GM18907 (cell line): Measurements from ENCODE around the gene CRTAP.
"Not testable (repeated sequence)": the region's sequence is repeated elsewhere in the genome, so short reads cannot be mapped to it uniquely, and the experiment has no call there.

Experiments used
- ATAC-seq: cut with Tn5 transposase; IDR thresholded peaks from one replicate; pipeline ENCODE4 v1.9.1; 2021; ENCODE audit warnings: mild to moderate bottlenecking, moderate library complexity; ENCODE audit not compliant: unreplicated experiment

The CRTAP gene

DNA sequence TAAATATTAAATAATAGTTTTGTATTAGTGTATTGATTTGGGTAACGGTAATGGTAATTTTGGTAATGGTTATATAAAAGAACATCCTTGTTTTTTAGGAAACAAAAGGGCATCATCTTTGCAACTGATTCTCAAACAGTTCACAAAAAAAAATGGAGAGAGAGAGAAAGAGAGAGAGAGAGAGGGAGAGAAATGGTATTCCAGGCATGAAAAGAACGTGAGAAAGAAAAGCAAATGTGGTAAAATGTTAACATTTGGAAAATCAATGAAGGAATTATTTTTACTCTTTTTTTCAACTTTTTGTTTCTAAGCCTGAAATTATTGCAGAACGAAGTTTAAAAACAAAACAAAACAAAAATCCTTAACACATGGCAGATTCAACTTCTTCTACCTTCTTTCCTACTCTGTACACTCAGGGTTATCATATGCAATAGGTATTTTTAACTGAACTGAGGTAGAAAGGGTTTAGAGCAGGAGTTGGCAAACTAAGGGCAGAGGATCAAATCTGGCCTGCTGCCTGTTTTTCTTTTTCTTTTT is 14.6 kb upstream of the CRTAP start:
- ATAC-seq: no peak

DNA sequence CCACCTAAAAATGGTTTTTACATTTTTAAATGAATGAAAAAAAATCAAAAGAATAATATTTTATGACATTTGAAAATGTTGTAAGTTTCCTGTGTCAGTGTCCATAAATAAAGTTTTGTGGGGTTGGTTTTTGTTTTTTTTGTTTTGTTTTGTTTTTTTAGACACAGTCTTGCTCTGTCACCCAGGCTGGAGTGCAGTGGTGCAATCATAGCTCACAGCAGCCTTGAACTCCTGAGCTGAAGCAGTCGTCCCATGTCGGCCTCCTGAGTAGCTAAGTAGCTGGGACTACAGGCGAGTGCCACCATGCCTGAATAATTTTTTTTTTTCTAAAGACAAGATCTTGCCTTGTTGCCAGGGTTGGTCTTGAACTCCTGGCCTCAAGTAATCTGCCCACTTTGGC is 14.1 kb upstream of the CRTAP start:
- ATAC-seq: no peak

DNA sequence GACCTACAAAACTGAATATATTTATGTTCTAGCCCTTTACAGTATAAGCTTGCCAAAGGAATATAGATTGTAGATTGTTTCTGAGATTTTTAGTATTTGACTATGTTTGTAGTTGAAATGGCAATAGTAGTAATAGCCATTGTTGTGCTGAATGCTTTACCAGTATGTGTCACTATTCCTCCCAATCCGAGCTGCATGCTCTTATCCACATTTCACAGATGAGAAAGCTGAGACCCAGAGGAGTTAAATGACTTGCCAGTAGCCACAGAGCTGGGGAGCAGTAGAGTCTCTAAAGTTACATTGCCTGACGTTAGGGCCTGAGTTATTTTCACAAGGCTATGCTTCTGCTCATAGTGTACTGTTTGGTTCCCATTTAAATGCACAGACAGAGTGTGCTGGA is 13.6 kb upstream of the CRTAP start:
- no peak for ATAC-seq

DNA sequence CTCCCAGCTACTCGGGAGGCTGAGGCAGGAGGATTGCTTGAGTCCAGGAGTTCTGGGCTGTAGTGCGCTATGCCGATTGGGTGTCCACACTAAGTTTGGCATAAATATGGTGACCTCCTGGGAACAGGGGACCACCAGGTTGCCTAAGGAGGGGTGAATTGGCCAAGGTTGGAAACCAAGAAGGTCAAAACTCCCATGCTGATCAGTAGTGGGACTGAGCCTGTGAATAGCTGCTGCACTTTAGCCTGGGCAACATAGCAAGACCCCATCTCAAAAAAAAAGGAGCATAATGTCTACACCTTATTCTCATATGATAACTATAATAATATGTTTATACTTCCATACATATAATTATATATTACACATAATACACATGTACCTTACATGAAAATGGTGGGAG is 10.8 kb upstream of the CRTAP start:
- ATAC-seq: no peak

DNA sequence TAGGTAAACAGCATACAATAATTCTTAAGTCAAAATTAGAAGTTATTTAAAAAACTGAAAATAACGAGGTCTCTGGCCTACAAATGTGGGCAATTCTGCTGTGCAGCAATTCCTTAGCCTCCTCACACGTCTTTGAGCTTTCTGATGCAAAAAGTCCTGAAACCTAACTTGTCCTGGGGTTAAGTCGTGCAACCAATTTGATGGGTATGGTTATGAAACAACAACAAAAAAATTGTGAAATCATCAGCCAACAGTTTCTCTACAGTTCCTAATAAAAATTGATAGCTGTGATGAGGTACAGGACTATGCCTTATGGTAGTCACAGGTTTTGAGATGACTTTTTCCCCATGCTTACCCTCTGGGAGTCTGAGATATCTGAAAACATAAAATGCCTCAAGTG is 10.3 kb upstream of the CRTAP start:
- no peak for ATAC-seq

DNA sequence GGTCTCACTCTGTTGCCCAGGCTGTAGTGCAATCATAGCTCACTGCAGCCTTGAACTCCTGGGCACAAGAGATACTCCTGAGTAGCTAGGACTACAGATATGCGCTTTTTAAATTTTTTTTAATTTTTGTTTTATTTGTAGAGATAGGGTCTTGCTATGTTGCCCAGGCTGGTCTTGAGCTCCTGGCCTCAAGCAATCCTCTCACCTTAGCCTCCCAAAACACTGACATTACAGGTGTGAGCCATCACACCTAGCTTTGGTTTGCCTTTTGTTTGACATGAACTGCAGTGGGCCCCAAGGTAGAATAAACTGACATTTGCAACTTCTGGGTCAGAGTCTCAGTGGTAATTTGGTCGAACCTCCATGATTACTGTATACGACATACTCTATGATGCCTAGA is 9.0 kb upstream of the CRTAP start:
- no peak for ATAC-seq

DNA sequence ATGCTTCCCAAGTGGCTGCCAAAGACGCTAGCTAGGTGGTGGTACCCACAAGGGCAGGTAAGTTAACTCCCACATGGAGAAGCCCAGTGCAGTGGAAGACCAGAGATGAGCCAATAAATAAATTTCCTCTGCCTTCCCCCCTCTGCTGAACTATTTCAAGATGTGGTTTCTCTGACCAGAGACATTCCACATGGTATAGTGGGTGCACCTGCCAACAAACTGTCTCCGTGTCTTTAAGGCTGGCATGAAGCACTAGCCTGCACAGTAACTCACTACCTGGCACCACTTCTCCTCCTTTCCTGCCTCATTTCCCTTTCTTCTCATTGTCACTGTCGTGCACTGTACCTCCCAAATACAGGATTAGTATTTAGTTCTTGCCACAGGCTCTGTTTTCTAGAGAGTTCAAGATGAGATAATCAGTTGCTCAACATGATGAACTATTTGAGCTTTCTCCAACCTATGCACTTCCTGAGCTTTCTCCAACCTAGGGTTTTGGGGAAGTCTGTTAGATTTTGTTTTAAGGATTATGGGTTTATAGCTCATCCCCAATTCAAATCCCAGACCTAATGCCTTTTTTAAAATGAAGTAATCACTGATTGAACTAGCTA is 8.4 kb upstream of the CRTAP start:
- ATAC-seq: no peak

DNA sequence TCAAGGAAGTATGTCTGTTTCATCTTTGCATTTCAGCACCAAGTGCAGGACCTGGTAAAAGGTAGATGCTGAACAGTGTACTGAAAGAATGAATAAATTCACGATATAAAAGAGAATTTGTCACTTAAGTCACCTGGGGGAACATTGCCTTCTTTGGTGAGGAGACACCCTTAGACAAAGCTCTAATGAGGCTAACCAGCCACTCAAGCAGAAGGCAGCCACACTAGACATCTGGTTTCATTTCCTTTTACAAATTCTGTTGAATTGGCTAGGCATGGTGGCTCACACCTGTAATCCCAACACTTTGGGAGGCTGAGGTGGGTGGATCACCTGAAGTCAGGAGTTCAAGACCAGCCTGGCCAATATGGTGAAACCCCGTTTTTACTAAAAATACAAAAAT is 7.0 kb upstream of the CRTAP start:
- ATAC-seq: not testable (repeated sequence)

DNA sequence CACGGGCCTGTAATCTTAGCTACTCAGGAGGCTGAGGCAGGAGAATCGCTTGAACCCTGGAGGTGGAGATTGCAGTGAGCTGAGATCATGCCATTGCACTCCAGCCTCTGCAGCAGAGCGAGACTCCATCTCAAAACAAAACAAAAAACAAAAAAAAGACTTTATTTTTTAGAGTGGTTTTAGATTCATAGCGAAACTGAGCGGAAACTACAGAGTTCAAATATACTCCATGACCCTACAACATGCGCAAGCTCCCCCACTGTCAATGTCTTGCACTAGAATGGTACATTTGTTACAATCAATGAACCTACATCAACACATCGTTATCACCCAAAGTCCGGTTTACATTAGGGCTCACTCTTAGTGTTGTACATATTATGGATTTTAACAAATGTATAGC is 2.2 kb upstream of the CRTAP start:
- peak; percentile 39 for ATAC-seq

DNA sequence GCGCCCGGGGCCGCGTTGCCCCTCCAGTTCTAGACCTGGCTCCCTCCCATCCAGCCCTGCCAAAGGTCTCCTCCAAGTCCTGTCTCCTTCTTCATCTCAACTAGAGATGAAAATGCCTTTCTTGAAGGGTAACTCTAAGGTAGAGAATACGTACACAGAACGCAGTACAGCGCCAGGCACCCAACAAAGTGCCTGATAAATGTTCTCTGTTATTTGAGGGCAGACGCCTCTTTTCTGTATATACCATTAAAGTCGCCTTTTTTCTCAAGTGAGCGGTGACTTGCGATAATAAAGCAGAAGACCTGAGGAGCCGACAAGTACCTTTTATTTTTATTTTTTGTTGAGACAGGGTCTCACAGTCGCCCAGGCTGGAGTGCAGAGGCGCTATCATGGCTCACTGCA is 809 bp downstream of the CRTAP start:
- no peak for ATAC-seq

DNA sequence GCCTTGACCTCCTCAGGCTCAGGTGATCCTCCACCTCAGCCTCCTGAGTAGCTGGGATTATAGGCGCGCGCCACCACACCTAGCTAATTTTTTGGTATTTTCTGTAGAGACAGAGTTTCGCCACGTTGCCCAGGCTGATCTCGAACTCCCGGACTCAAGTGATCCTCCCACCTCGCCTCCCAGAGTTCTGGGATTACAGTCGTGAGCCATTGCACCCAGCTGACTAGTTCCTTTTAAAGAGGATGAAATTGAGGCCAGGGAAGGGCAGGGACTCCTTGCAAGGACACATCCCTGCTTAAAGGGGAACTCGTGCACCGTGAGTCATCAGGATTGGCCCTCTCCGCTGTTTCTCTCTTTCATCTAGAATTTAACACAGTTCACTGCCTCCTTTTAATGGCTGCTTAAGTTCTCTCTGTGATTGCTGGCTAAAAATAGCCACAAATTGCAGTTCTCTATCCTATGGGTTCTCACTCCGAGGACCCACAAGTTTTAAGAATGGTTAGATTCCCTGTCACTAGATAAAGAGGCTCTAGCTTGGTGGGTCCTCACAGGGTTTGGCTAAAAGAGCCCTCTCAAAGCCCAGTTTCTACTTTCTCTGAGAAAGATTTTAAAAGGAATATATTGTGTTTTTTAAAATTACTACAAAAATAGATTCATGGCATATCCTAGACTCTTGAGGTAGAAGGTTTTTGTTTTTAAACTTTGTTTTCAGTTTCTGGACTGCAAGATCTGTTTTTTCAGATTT is 1.4 kb downstream of the CRTAP start:
- ATAC-seq: no peak

DNA sequence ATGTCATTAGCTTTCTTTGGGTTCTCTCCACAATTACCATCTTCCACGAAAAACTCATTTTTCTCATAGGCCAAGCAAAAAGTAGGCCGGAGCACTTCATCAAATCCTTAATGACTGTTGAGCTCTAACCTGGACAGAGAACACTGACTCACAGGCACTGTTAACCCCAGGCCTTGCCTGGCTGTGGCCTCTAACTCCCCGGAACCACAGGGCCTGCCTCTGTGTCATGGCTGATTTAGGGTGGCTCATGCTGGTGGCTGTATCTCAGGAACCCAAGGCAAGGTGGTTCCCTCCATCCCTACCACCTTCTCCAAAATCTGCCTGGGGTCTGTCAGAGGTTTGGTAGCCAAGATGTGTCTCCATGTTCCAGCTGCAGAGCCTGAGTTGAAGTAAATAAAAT is 3.6 kb downstream of the CRTAP start:
- no peak for ATAC-seq

DNA sequence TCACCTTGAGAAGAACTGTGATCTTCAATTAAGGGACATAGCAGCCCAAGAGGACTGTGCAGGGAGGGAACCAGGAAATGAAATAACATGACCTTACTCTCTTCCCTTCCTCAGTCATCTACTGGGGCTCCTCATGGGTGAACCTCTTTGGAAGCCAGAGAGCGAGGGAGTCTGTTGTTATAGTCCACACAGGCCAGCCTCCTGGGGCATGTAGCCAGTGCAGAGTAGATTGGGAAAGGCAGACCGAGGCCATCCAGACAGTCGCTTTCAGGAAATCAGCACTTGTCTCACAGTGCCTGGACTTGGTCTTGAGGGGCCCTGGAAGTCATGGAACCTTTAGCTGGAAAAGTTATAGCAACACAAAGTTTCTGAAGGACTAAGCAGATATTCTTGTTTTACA is 6.1 kb downstream of the CRTAP start:
- no peak for ATAC-seq

DNA sequence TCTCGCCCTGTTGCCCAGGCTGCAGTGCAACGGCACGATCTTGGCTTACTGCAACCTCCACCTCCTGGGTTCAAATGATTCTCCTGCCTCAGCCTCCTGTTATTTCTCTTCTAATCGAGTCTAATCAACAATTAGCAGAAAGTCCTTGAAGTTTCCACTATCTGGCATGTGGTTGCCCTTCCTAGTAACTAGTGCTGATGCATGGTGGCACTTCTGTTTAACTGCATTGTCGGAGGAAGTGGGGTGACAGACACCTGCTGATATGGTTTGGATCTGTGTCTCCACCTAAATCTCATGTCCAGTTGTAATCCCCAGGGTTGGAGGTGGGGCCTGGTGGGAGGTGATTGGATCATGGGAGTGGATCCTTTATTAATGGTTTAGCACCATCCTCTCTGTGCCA is 9.2 kb downstream of the CRTAP start:
- ATAC-seq: no peak

DNA sequence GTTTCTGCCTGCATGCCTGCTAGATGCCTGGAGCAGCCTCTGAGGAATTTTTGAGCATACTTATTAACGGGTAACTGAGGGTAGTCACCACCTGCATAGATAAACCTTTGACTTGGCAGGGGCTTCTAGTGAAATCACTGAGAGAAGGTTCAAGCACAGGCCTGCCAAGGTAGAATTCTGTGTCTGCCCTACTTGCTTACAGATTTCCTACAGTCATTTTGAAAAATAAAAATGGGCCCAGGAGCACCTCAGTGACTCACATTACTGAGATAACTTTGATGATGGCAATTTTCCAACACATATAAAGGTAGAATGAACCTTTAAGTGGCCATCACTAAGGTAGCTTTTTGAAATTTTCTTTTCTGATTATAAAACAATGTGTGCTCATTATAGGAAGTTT is 10.8 kb downstream of the CRTAP start:
- no peak for ATAC-seq

DNA sequence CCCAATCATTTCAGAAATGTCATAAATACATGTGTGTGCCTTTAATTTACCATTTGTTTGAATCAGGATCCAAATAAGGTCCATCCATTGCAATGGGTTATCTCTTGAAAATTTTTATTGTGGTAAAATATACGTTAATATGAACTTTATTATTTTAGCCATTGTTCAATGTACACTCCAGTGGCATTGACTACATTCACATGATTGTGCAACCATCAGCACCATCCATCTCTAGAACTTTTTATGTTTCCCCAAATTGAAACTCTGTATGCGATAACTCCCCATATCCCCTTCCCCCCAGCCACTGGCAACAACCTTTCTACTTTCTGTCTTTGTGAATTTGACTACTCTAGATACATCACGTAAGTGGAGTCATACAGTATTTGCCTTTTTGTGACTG is 12.0 kb downstream of the CRTAP start:
- no peak for ATAC-seq

DNA sequence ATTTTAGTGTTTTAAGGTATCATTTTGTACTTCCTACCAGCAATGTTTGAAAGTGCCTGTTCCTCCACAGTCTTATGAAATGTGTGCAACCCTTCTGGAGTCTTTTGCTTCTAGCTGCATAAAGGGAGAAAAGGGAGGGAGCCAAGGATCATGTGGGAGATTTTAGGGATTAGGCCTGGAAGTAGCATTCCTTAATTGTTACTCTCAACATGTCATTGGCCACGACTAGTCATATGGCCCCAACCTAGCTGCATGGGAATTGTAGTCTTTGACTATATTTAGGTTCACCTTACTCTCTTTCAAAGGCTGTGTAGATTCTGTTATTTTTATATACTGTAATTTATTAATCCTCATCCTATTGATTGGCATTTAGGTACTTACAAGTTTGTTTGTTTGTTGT is 14.9 kb downstream of the CRTAP start:
- ATAC-seq: no peak

DNA sequence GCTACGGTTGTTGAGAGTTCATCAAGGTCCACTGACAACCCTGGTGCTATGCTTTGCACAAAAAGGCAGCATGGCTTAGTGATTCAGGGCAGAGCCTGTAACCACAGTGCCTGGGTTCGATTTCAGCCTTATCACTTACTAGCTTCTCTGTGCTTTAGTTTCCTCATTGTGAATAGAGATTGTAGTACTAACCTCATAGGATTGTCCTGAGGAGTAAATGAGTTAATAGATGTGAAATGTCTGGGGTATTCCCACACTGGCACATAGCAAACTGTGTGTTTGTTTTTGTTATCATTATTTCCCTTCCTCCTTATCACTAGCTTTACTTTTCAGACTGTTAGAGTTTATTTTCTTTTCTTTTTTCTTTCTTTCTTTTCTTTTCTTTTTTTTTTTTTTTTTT is 16.3 kb downstream of the CRTAP start:
- ATAC-seq: no peak

DNA sequence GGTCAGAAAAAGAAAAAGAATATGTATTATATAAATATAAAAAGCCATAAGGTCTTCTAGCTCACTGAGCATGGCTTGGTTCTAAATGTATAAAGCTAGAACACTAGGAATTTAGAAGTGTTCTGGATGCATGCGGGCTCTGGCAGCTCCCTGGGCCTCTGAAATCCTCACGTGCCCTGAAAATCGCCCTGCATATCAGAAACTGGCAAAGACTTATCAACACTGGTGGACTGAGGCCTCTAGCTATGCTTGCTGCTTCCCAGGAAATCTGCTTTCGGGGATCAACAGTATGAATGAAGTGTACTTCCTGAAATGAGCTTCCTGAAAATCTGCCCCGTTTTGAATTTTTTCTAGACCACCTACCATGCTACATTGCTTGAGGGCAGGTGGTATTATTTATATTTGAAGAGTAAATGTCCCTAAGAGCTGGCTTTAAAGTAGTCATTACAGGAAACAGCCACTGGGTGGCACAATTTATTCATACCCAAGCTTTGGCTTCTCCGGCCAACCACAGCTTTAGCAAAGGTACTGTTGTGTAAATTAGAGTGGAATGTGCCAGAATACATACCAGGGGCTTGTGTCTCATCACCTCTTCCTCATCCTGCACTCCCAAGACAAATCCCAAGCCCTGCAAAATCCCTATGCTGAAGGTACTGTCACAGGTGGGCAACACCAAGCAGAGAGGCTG is 17.7 kb downstream of the CRTAP start:
- peak; percentile 73 for ATAC-seq

DNA sequence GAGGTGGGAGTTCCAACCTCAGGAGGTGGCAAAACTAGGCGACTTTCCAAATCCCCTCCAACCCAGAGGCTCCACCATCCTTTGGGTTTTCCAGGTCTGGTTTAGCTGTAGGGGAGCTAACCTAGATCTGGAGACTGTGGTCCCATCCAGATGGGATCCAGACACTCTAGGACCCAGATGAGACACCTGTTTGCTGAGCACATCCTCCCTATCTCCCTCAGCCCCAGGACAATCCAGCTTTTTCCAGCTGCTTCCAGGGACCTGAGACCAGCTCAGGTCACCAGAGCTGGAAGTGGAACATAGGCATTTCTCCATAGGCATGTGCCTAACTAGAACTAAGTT is 18.2 kb downstream of the CRTAP start:
- peak; percentile 20 for ATAC-seq

DNA sequence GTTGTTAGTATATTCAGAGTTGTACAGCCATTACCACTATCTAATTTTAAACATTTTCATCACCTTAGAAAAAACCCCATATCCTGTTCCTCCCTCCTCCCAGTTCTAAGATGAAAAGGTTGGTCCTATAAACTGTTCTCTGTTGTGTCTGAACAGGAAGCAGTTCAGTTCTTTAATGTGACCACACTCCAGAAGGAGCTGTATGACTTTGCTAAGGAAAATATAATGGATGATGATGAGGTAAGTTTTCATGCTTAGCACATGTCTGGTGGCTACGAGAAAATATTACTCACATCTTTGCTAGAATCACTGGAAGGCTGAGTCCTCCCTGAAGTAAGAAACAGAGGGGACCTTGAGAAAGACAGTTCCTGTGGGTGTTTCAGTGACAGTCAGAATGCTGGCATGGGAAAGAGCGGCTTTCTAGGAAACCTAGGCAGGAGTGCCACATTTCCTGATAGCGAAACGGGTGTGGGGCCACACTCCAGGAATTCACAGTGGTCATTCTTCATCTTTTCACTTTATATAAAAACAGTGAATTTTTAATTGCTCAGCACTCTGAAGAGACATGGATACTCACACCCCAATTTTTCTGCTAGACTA is 20.3 kb downstream of the CRTAP start:
- ATAC-seq: no peak

DNA sequence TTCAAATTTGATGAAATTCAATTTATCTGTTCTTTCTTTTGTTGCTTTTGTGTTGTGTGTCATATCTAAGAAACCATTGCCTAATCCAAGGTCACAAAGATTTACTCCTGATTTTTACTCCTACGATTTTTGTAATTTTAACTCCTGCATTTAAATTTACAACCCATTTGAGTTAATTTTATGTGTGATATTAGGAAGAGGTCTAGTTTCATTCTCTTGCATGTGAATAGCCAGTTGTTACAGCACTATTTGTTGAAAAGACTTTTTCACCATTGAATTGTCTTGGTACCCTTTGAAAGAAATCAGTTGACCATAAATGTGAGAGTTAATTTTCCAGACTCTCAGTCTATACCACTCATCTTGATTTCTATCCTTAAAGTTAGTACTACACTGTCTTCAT is 23.9 kb downstream of the CRTAP start:
- ATAC-seq: no peak
